ENCODE results near the gene SP140.
"Not testable (repeated sequence)": the region's sequence is repeated elsewhere in the genome, so short reads cannot be mapped to it uniquely, and the experiment has no call there.

SP140 gene

GRCh38 chr2:230226051-230226551 is 565 bp downstream of the SP140 start:
- no peak for DNase-seq (ENCODE audit: low read depth)

GRCh38 chr2:230227216-230227615 is 1.7 kb downstream of the SP140 start:
- no peak for DNase-seq (ENCODE audit: low read depth)

- peak; percentile 96 for DNase-seq (ENCODE audit: low read depth)
Measured at GRCh38 chr2:230230087-230230486, 4.6 kb downstream of the SP140 start.

GRCh38 chr2:230230496-230231200 is 5.1 kb downstream of the SP140 start:
- DNase-seq (ENCODE audit: low read depth): no peak

- peak; percentile 21 for DNase-seq (ENCODE audit: low read depth)
Measured at GRCh38 chr2:230231251-230231650, 5.7 kb downstream of the SP140 start.

GRCh38 chr2:230234122-230234722 is 8.7 kb downstream of the SP140 start:
- DNase-seq (ENCODE audit: low read depth): no peak

- peak; percentile 39 for DNase-seq (ENCODE audit: low read depth)
Measured at GRCh38 chr2:230234845-230235244, 9.3 kb downstream of the SP140 start.

- peak; percentile 28 for DNase-seq (ENCODE audit: low read depth)
Measured at GRCh38 chr2:230244211-230244610, 18.7 kb downstream of the SP140 start.

GRCh38 chr2:230246206-230246605 is 20.7 kb downstream of the SP140 start:
- no peak for DNase-seq (ENCODE audit: low read depth)

- DNase-seq (ENCODE audit: low read depth): no peak
Measured at GRCh38 chr2:230250231-230250630, 24.7 kb downstream of the SP140 start.

GRCh38 chr2:230254152-230254881 is 28.8 kb downstream of the SP140 start:
- no peak for DNase-seq (ENCODE audit: low read depth)

- DNase-seq (ENCODE audit: low read depth): no peak
Measured at GRCh38 chr2:230256733-230257332, 31.3 kb downstream of the SP140 start.

- DNase-seq (ENCODE audit: low read depth): no peak
Measured at GRCh38 chr2:230258483-230258882, 32.9 kb downstream of the SP140 start.

- DNase-seq (ENCODE audit: low read depth): no peak
Measured at GRCh38 chr2:230262246-230262645, 36.7 kb downstream of the SP140 start.

GRCh38 chr2:230264945-230265344 is 39.4 kb downstream of the SP140 start:
- DNase-seq (ENCODE audit: low read depth): not testable (repeated sequence)

- peak; percentile 23 for DNase-seq (ENCODE audit: low read depth)
Measured at GRCh38 chr2:230266638-230267037, 41.1 kb downstream of the SP140 start.

- DNase-seq (ENCODE audit: low read depth): no peak
Measured at GRCh38 chr2:230267059-230267458, 41.5 kb downstream of the SP140 start.

- DNase-seq (ENCODE audit: low read depth): no peak
Measured at GRCh38 chr2:230267556-230267955, 42.0 kb downstream of the SP140 start.

GRCh38 chr2:230268606-230269243 is 43.2 kb downstream of the SP140 start:
- DNase-seq (ENCODE audit: low read depth): peak; percentile 19

GRCh38 chr2:230269715-230270114 is 44.2 kb downstream of the SP140 start:
- DNase-seq (ENCODE audit: low read depth): no peak

- no peak for DNase-seq (ENCODE audit: low read depth)
Measured at GRCh38 chr2:230282936-230283335, 57.4 kb downstream of the SP140 start.

- no peak for DNase-seq (ENCODE audit: low read depth)
Measured at GRCh38 chr2:230286048-230286447, 60.5 kb downstream of the SP140 start.

Data from iris pigment epithelial cell (primary cell).